IMR-90 (cell line): Measurements from ENCODE around the gene HACD2. TPM values are rescaled to one million over a fixed set of nuclear protein-coding genes. Genes with fewer than 3 reads are reported as not detected.

Experiments used
- ATAC-seq: fragments of 200-7000 bp; cut with Tn5 transposase; 2 replicates; pipeline ENCODE4 v1.9.1; 2020; ENCODE audit warnings: low read depth, mild to moderate bottlenecking, moderate library complexity
- BruUV-seq: library from RNA; stranded (reverse); fragments of 400-500 nt; replicated peaks from 2 replicates; lab custom pipeline; 2021; lab: Mats Ljungman, UMichigan
- CTCF ChIA-PET: fragments of 300-600 bp; formaldehyde crosslinking; extraction: SDS; loops from one replicate; lab custom pipeline; 2021; ENCODE audit warnings: antibody characterized with exemption; lab: Yijun Ruan, JAX
- POLR2A ChIA-PET: fragments of 300-600 bp; sonication (Branson Sonifier 250); formaldehyde crosslinking; loops from one replicate; lab custom pipeline; 2022; ENCODE audit warnings: antibody characterized with exemption; ENCODE audit not compliant: unreplicated experiment; lab: Charles Lee
- DNase-seq: peaks from one replicate; pipeline ENCODE4 v3.0.0; 2013
- H2AFZ ChIP-seq: replicated peaks from 2 replicates; pipeline ENCODE3; 2013; ENCODE audit warnings: low read length, mild to moderate bottlenecking; ENCODE audit not compliant: poor library complexity
- H2AK5ac ChIP-seq: 2 replicates; pipeline ENCODE4 v1.6.1; 2013; ENCODE audit warnings: low read depth, low read length, inconsistent platforms
- H2AK9ac ChIP-seq: replicated peaks from 2 replicates; pipeline ENCODE3; 2013; ENCODE audit warnings: mild to moderate bottlenecking, low read depth, low read length, moderate library complexity; ENCODE audit not compliant: poor library complexity
- H2BK120ac ChIP-seq: 2 replicates; pipeline ENCODE4 v1.6.1; 2013; ENCODE audit warnings: low read depth, low read length, inconsistent platforms
- H2BK15ac ChIP-seq: 3 replicates; pipeline ENCODE4 v1.6.1; 2013; ENCODE audit warnings: low read depth, low read length, inconsistent platforms
- H2BK20ac ChIP-seq: 2 replicates; pipeline ENCODE4 v1.6.1; 2013; ENCODE audit warnings: low read depth, mild to moderate bottlenecking, inconsistent platforms, low read length, moderate library complexity
- H2BK5ac ChIP-seq: 2 replicates; pipeline ENCODE4 v1.6.1; 2013; ENCODE audit warnings: mild to moderate bottlenecking, low read depth, low read length, inconsistent platforms; ENCODE audit not compliant: poor library complexity, severe bottlenecking
- H3K14ac ChIP-seq: replicated peaks from 2 replicates; pipeline ENCODE4 v1.6.1; 2013; ENCODE audit warnings: low read depth, low read length, inconsistent platforms
- H3K18ac ChIP-seq: 2 replicates; pipeline ENCODE4 v1.6.1; 2013; ENCODE audit warnings: low read depth, low read length, control low read depth
- H3K23ac ChIP-seq: 2 replicates; pipeline ENCODE4 v1.6.1; 2013; ENCODE audit warnings: low read depth, low read length, inconsistent platforms
- H3K27ac ChIP-seq: 2 replicates; pipeline ENCODE4 v1.5.1; 2013; ENCODE audit warnings: mild to moderate bottlenecking, control low read depth, low read length; ENCODE audit not compliant: insufficient read depth
- H3K27me3 ChIP-seq: 2 replicates; pipeline ENCODE4 v1.6.1; 2013; ENCODE audit warnings: low read length; ENCODE audit not compliant: control insufficient read depth, insufficient read depth
- H3K36me3 ChIP-seq: 2 replicates; pipeline ENCODE4 v1.6.1; 2013; ENCODE audit warnings: low read length, mixed read lengths; ENCODE audit not compliant: control insufficient read depth, insufficient read depth
- H3K4ac ChIP-seq: 2 replicates; pipeline ENCODE4 v1.6.1; 2013; ENCODE audit warnings: low read depth, low read length, inconsistent platforms
- H3K4me1 ChIP-seq: 2 replicates; pipeline ENCODE4 v1.6.1; 2013; ENCODE audit warnings: low read length, mixed read lengths; ENCODE audit not compliant: control insufficient read depth, insufficient read depth
- H3K4me2 ChIP-seq: 2 replicates; pipeline ENCODE4 v1.6.1; 2013; ENCODE audit warnings: low read depth, mild to moderate bottlenecking, control low read depth, low read length, moderate library complexity
- H3K4me3 ChIP-seq: 2 replicates; pipeline ENCODE4 v1.5.1; 2013; ENCODE audit warnings: low read depth, mild to moderate bottlenecking, control low read depth, low read length, moderate library complexity; ENCODE audit not compliant: insufficient read depth
- H3K56ac ChIP-seq: 2 replicates; pipeline ENCODE4 v1.6.1; 2013; ENCODE audit warnings: low read length, inconsistent platforms; ENCODE audit not compliant: insufficient read depth; ENCODE audit errors: extremely low read depth
- H3K79me1 ChIP-seq, 2 experiments: 2 replicates each; pipeline ENCODE4 v1.6.1; 2013; ENCODE audit warnings: low read length in 2 of 2, inconsistent platforms in 1 of 2, low read depth in 1 of 2
- H3K9ac ChIP-seq: 2 replicates; pipeline ENCODE4 v1.6.1; 2013; ENCODE audit warnings: low read depth, low read length, control low read depth
- H3K9me1 ChIP-seq: 2 replicates; pipeline ENCODE4 v1.6.1; 2013; ENCODE audit warnings: low read length, inconsistent platforms; ENCODE audit not compliant: insufficient read depth
- H3K9me3 ChIP-seq: 2 replicates; pipeline ENCODE4 v1.6.1; 2013; ENCODE audit warnings: low read length; ENCODE audit not compliant: control insufficient read depth, insufficient read depth
- H4K20me1 ChIP-seq: 2 replicates; pipeline ENCODE4 v1.6.1; 2013; ENCODE audit warnings: low read length, inconsistent platforms; ENCODE audit not compliant: insufficient read depth
- H4K5ac ChIP-seq: 2 replicates; pipeline ENCODE4 v1.6.1; 2013; ENCODE audit warnings: mild to moderate bottlenecking, low read depth, low read length, control low read depth
- H4K8ac ChIP-seq, 2 experiments: 2 replicates each; pipeline ENCODE4 v1.6.1; 2013; ENCODE audit warnings: low read depth in 2 of 2, low read length in 2 of 2, control low read depth in 1 of 2, inconsistent platforms in 1 of 2
- H4K91ac ChIP-seq: 2 replicates; pipeline ENCODE4 v1.6.1; 2013; ENCODE audit warnings: low read depth, low read length, inconsistent platforms; ENCODE audit not compliant: insufficient read depth
- BHLHE40 ChIP-seq: fragments of 150-350 bp; IDR thresholded peaks from 2 replicates; pipeline ENCODE4 v1.6.1; 2016; ENCODE audit warnings: mild to moderate bottlenecking, low read depth, low read length
- CEBPB ChIP-seq: IDR thresholded peaks from 2 replicates; pipeline ENCODE4 v1.6.1; 2012; ENCODE audit warnings: low read depth, low read length, improper control_type of control experiment
- CHD1 ChIP-seq: IDR thresholded peaks from 2 replicates; pipeline ENCODE4 v1.6.1; 2012; ENCODE audit warnings: low read depth, low read length, improper control_type of control experiment
- FOS ChIP-seq: fragments of 150-350 bp; IDR thresholded peaks from 2 replicates; pipeline ENCODE4 v1.6.1; 2016; ENCODE audit warnings: low read depth, low read length
- MAFK ChIP-seq: IDR thresholded peaks from 2 replicates; pipeline ENCODE4 v1.6.1; 2012; ENCODE audit warnings: low read depth, low read length, improper control_type of control experiment
- MAZ ChIP-seq: IDR thresholded peaks from 2 replicates; pipeline ENCODE4 v1.6.1; 2012; ENCODE audit warnings: low read depth, mild to moderate bottlenecking, low read length, improper control_type of control experiment, moderate library complexity, borderline replicate concordance
- MXI1 ChIP-seq: IDR thresholded peaks from 2 replicates; pipeline ENCODE4 v1.6.1; 2012; ENCODE audit warnings: low read depth, mild to moderate bottlenecking, low read length, moderate library complexity, borderline replicate concordance
- NFE2L2 ChIP-seq: fragments of 150-350 bp; IDR thresholded peaks from 2 replicates; pipeline ENCODE4 v1.6.1; 2016; ENCODE audit warnings: low read depth, mild to moderate bottlenecking, low read length
- POLR2A ChIP-seq: IDR thresholded peaks from 2 replicates; pipeline ENCODE4 v1.6.1; 2012; ENCODE audit warnings: mild to moderate bottlenecking, low read depth, low read length
- RAD21 ChIP-seq: IDR thresholded peaks from 2 replicates; pipeline ENCODE4 v1.6.1; 2012; ENCODE audit warnings: low read length, improper control_type of control experiment
- RCOR1 ChIP-seq: IDR thresholded peaks from 2 replicates; pipeline ENCODE4 v1.6.1; 2012; ENCODE audit warnings: mild to moderate bottlenecking, low read length, improper control_type of control experiment; ENCODE audit not compliant: insufficient replicate concordance
- RFX5 ChIP-seq: IDR thresholded peaks from 2 replicates; pipeline ENCODE4 v1.8.0; 2012; ENCODE audit warnings: low read depth, mild to moderate bottlenecking, low read length, moderate library complexity
- SMC3 ChIP-seq: fragments of 150-350 bp; IDR thresholded peaks from 2 replicates; pipeline ENCODE4 v1.6.1; 2016; ENCODE audit warnings: low read depth, mild to moderate bottlenecking, antibody characterized with exemption, low read length, moderate library complexity
- WGBS, 2 experiments: methylation state at CpG; one replicate each; pipeline versions ENCODE4 v1.1.5 to v1.1.7; 2013; ENCODE audit warnings: missing lambda C conversion rate in 2 of 2; ENCODE audit not compliant: insufficient read length in 1 of 2; ENCODE audit errors: extremely low coverage in 2 of 2; 5-methylcytosine and 5-hydroxymethylcytosine counted together
- dilution Hi-C: fragments of 300-500 bp; cut with HindIII; formaldehyde crosslinking; loops from one replicate; pipeline ENCODE4 v1.14.3; 2018; ENCODE audit warnings: low sequenced_read_pairs; ENCODE audit not compliant: unreplicated experiment
- in situ Hi-C: fragments of 300-500 bp; cut with MboI; formaldehyde crosslinking; loops from 3 replicates; pipeline ENCODE4 v1.14.3; 2019; ENCODE audit warnings: low sequenced_read_pairs, inconsistent platforms, mixed read lengths
- intact Hi-C: fragments of 100-400 bp; cut with micrococcal nuclease; formaldehyde crosslinking; loops from 2 replicates; pipeline ENCODE4 v1.10.0; 2022
- polyA plus RNA-seq, 3 experiments: library from polyadenylated mRNA; depleted of rRNA; stranded (reverse); fragments of >200 nt; gene quantifications; 2 replicates each; pipeline ENCODE4 v1.2.3, GENCODE V29; 2012; ENCODE audit warnings: low replicate concordance in 1 of 3
- total RNA-seq: library from RNA; depleted of rRNA; stranded (reverse); fragments of >200 nt; gene quantifications from 2 replicates; pipeline ENCODE4 v1.2.3, GENCODE V29; 2012
- TF ChIP-seq, protein P1 (sequence below): conservative IDR thresholded peaks from 2 replicates; pipeline ENCODE4 v1.5.1; 2012; ENCODE audit warnings: mild to moderate bottlenecking, low read depth, low read length, improper control_type of control experiment
- TF ChIP-seq, protein P2 (sequence below): fragments of 150-350 bp; IDR thresholded peaks from 2 replicates; pipeline ENCODE4 v1.6.1; 2016; ENCODE audit warnings: low read depth, mild to moderate bottlenecking, low read length, moderate library complexity, borderline replicate concordance
- TF ChIP-seq, protein P3 (sequence below): fragments of 150-350 bp; IDR thresholded peaks from 2 replicates; pipeline ENCODE4 v1.6.1; 2017; ENCODE audit warnings: mild to moderate bottlenecking, antibody characterized with exemption, low read length, low read depth

The HACD2 gene
- total and polyA plus RNA-seq, 2 of the 4 experiments (the other 2 are of a cell fraction), result 21.5 to 22.6 TPM

- no peak overlapping the region for H3K4ac ChIP-seq
Measured at GRCh38 chr3:123609063-123609462, 24.2 kb upstream of the HACD2 start.

More at GRCh38 chr3:123609063-123609462, 24.2 kb upstream of the HACD2 start:
- Histone ChIP-seq H3K23ac (no peak overlapping the region), H4K20me1 (peaks cover 22% of the 10 kb centered on the region), H2BK15ac (no peak overlapping the region), H2AK9ac (no peak overlapping the region), H3K27me3 (no peaks in the 10 kb centered on the region), H2AK5ac (no peak overlapping the region), H4K5ac (no peak overlapping the region), H4K91ac (no peak overlapping the region), H2AFZ (no peak overlapping the region), H3K9ac (no peak overlapping the region), H3K9me3 (no peaks in the 10 kb centered on the region), H2BK120ac (no peak overlapping the region), H3K14ac (no peak overlapping the region), H3K79me1 (peaks cover 9 to 58% of the 10 kb centered on the region in 2 experiments; a peak in 3 of 4 replicates), H2BK20ac (no peak overlapping the region), H4K8ac (no peak overlapping the region), H3K27ac (no peak overlapping the region; the same call in 1 of the 2 replicates), H3K18ac (no peak overlapping the region), H3K56ac (no peak overlapping the region), H3K36me3 (peaks cover 25% of the 10 kb centered on the region), H3K9me1 (peaks cover 11% of the 10 kb centered on the region), H3K4me2 (no peak overlapping the region), H3K4me1 (peaks cover 16% of the 10 kb centered on the region), H2BK5ac (no peak overlapping the region), H3K4me3 (no peak overlapping the region)
- in situ Hi-C loops, result no loop called here
- intact Hi-C loops, result no loop called here
- 75% methylated on average over 3 of the region's 5 CpGs; no CpG with 5 or more reads in 1 of the 2 experiments for WGBS, 2 experiments
- BruUV-seq, result no TSS peak
- CTCF ChIA-PET, result no interaction called here
- ATAC-seq (peak; percentile 15), DNase-seq (no peak)
- POLR2A ChIA-PET, result no interaction called here
- dilution Hi-C loops, result no loop called here
- TF ChIP-seq, protein P1, sequence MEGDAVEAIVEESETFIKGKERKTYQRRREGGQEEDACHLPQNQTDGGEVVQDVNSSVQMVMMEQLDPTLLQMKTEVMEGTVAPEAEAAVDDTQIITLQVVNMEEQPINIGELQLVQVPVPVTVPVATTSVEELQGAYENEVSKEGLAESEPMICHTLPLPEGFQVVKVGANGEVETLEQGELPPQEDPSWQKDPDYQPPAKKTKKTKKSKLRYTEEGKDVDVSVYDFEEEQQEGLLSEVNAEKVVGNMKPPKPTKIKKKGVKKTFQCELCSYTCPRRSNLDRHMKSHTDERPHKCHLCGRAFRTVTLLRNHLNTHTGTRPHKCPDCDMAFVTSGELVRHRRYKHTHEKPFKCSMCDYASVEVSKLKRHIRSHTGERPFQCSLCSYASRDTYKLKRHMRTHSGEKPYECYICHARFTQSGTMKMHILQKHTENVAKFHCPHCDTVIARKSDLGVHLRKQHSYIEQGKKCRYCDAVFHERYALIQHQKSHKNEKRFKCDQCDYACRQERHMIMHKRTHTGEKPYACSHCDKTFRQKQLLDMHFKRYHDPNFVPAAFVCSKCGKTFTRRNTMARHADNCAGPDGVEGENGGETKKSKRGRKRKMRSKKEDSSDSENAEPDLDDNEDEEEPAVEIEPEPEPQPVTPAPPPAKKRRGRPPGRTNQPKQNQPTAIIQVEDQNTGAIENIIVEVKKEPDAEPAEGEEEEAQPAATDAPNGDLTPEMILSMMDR, result no peak
- TF ChIP-seq RCOR1 (no peak), NFE2L2 (no peak), RFX5 (no peak), CHD1 (no peak), FOS (no peak), SMC3 (no peak), MAZ (no peak), POLR2A (no peak), BHLHE40 (no peak), MAFK (no peak), MXI1 (no peak), RAD21 (no peak), CEBPB (no peak)
- TF ChIP-seq, protein P2, sequence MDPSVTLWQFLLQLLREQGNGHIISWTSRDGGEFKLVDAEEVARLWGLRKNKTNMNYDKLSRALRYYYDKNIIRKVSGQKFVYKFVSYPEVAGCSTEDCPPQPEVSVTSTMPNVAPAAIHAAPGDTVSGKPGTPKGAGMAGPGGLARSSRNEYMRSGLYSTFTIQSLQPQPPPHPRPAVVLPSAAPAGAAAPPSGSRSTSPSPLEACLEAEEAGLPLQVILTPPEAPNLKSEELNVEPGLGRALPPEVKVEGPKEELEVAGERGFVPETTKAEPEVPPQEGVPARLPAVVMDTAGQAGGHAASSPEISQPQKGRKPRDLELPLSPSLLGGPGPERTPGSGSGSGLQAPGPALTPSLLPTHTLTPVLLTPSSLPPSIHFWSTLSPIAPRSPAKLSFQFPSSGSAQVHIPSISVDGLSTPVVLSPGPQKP, result no peak
- TF ChIP-seq, protein P3, sequence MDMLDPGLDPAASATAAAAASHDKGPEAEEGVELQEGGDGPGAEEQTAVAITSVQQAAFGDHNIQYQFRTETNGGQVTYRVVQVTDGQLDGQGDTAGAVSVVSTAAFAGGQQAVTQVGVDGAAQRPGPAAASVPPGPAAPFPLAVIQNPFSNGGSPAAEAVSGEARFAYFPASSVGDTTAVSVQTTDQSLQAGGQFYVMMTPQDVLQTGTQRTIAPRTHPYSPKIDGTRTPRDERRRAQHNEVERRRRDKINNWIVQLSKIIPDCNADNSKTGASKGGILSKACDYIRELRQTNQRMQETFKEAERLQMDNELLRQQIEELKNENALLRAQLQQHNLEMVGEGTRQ, result no peak
